IMR-90 (cell line): ENCODE measurements around the gene TNRC18. TPM values are rescaled to one million over a fixed set of nuclear protein-coding genes. Genes with fewer than 3 reads are reported as not detected.

Experiments
- ATAC-seq: fragments of 200-7000 bp; cut with Tn5 transposase; 2 replicates; pipeline ENCODE4 v1.9.1; 2020; ENCODE audit warnings: low read depth, mild to moderate bottlenecking, moderate library complexity
- BruUV-seq: library from RNA; stranded (reverse); fragments of 400-500 nt; replicated peaks from 2 replicates; lab custom pipeline; 2021; lab: Mats Ljungman, UMichigan
- CTCF ChIA-PET: fragments of 300-600 bp; formaldehyde crosslinking; extraction: SDS; loops from one replicate; lab custom pipeline; 2021; ENCODE audit warnings: antibody characterized with exemption; lab: Yijun Ruan, JAX
- POLR2A ChIA-PET: fragments of 300-600 bp; sonication (Branson Sonifier 250); formaldehyde crosslinking; loops from one replicate; lab custom pipeline; 2022; ENCODE audit warnings: antibody characterized with exemption; ENCODE audit not compliant: unreplicated experiment; lab: Charles Lee
- DNase-seq: peaks from one replicate; pipeline ENCODE4 v3.0.0; 2013
- H2AFZ ChIP-seq: replicated peaks from 2 replicates; pipeline ENCODE3; 2013; ENCODE audit warnings: low read length, mild to moderate bottlenecking; ENCODE audit not compliant: poor library complexity
- H2AK5ac ChIP-seq: 2 replicates; pipeline ENCODE4 v1.6.1; 2013; ENCODE audit warnings: low read depth, low read length, inconsistent platforms
- H2AK9ac ChIP-seq: replicated peaks from 2 replicates; pipeline ENCODE3; 2013; ENCODE audit warnings: mild to moderate bottlenecking, low read depth, low read length, moderate library complexity; ENCODE audit not compliant: poor library complexity
- H2BK120ac ChIP-seq: 2 replicates; pipeline ENCODE4 v1.6.1; 2013; ENCODE audit warnings: low read depth, low read length, inconsistent platforms
- H2BK15ac ChIP-seq: 3 replicates; pipeline ENCODE4 v1.6.1; 2013; ENCODE audit warnings: low read depth, low read length, inconsistent platforms
- H2BK20ac ChIP-seq: 2 replicates; pipeline ENCODE4 v1.6.1; 2013; ENCODE audit warnings: low read depth, mild to moderate bottlenecking, inconsistent platforms, low read length, moderate library complexity
- H2BK5ac ChIP-seq: 2 replicates; pipeline ENCODE4 v1.6.1; 2013; ENCODE audit warnings: mild to moderate bottlenecking, low read depth, low read length, inconsistent platforms; ENCODE audit not compliant: poor library complexity, severe bottlenecking
- H3K14ac ChIP-seq: replicated peaks from 2 replicates; pipeline ENCODE4 v1.6.1; 2013; ENCODE audit warnings: low read depth, low read length, inconsistent platforms
- H3K18ac ChIP-seq: 2 replicates; pipeline ENCODE4 v1.6.1; 2013; ENCODE audit warnings: low read depth, low read length, control low read depth
- H3K23ac ChIP-seq: 2 replicates; pipeline ENCODE4 v1.6.1; 2013; ENCODE audit warnings: low read depth, low read length, inconsistent platforms
- H3K27ac ChIP-seq: 2 replicates; pipeline ENCODE4 v1.5.1; 2013; ENCODE audit warnings: mild to moderate bottlenecking, control low read depth, low read length; ENCODE audit not compliant: insufficient read depth
- H3K27me3 ChIP-seq: 2 replicates; pipeline ENCODE4 v1.6.1; 2013; ENCODE audit warnings: low read length; ENCODE audit not compliant: control insufficient read depth, insufficient read depth
- H3K36me3 ChIP-seq: 2 replicates; pipeline ENCODE4 v1.6.1; 2013; ENCODE audit warnings: low read length, mixed read lengths; ENCODE audit not compliant: control insufficient read depth, insufficient read depth
- H3K4ac ChIP-seq: 2 replicates; pipeline ENCODE4 v1.6.1; 2013; ENCODE audit warnings: low read depth, low read length, inconsistent platforms
- H3K4me1 ChIP-seq: 2 replicates; pipeline ENCODE4 v1.6.1; 2013; ENCODE audit warnings: low read length, mixed read lengths; ENCODE audit not compliant: control insufficient read depth, insufficient read depth
- H3K4me2 ChIP-seq: 2 replicates; pipeline ENCODE4 v1.6.1; 2013; ENCODE audit warnings: low read depth, mild to moderate bottlenecking, control low read depth, low read length, moderate library complexity
- H3K4me3 ChIP-seq: 2 replicates; pipeline ENCODE4 v1.5.1; 2013; ENCODE audit warnings: low read depth, mild to moderate bottlenecking, control low read depth, low read length, moderate library complexity; ENCODE audit not compliant: insufficient read depth
- H3K56ac ChIP-seq: 2 replicates; pipeline ENCODE4 v1.6.1; 2013; ENCODE audit warnings: low read length, inconsistent platforms; ENCODE audit not compliant: insufficient read depth; ENCODE audit errors: extremely low read depth
- H3K79me1 ChIP-seq, 2 experiments: 2 replicates each; pipeline ENCODE4 v1.6.1; 2013; ENCODE audit warnings: low read length in 2 of 2, inconsistent platforms in 1 of 2, low read depth in 1 of 2
- H3K9ac ChIP-seq: 2 replicates; pipeline ENCODE4 v1.6.1; 2013; ENCODE audit warnings: low read depth, low read length, control low read depth
- H3K9me1 ChIP-seq: 2 replicates; pipeline ENCODE4 v1.6.1; 2013; ENCODE audit warnings: low read length, inconsistent platforms; ENCODE audit not compliant: insufficient read depth
- H3K9me3 ChIP-seq: 2 replicates; pipeline ENCODE4 v1.6.1; 2013; ENCODE audit warnings: low read length; ENCODE audit not compliant: control insufficient read depth, insufficient read depth
- H4K20me1 ChIP-seq: 2 replicates; pipeline ENCODE4 v1.6.1; 2013; ENCODE audit warnings: low read length, inconsistent platforms; ENCODE audit not compliant: insufficient read depth
- H4K5ac ChIP-seq: 2 replicates; pipeline ENCODE4 v1.6.1; 2013; ENCODE audit warnings: mild to moderate bottlenecking, low read depth, low read length, control low read depth
- H4K8ac ChIP-seq, 2 experiments: 2 replicates each; pipeline ENCODE4 v1.6.1; 2013; ENCODE audit warnings: low read depth in 2 of 2, low read length in 2 of 2, control low read depth in 1 of 2, inconsistent platforms in 1 of 2
- H4K91ac ChIP-seq: 2 replicates; pipeline ENCODE4 v1.6.1; 2013; ENCODE audit warnings: low read depth, low read length, inconsistent platforms; ENCODE audit not compliant: insufficient read depth
- BHLHE40 ChIP-seq: fragments of 150-350 bp; IDR thresholded peaks from 2 replicates; pipeline ENCODE4 v1.6.1; 2016; ENCODE audit warnings: mild to moderate bottlenecking, low read depth, low read length
- CHD1 ChIP-seq: IDR thresholded peaks from 2 replicates; pipeline ENCODE4 v1.6.1; 2012; ENCODE audit warnings: low read depth, low read length, improper control_type of control experiment
- CTCF ChIP-seq: conservative IDR thresholded peaks from 2 replicates; pipeline ENCODE4 v1.5.1; 2012; ENCODE audit warnings: mild to moderate bottlenecking, low read depth, low read length, improper control_type of control experiment
- ELK1 ChIP-seq: fragments of 150-350 bp; IDR thresholded peaks from 2 replicates; pipeline ENCODE4 v1.6.1; 2016; ENCODE audit warnings: low read depth, mild to moderate bottlenecking, low read length, moderate library complexity, borderline replicate concordance
- FOS ChIP-seq: fragments of 150-350 bp; IDR thresholded peaks from 2 replicates; pipeline ENCODE4 v1.6.1; 2016; ENCODE audit warnings: low read depth, low read length
- MAFK ChIP-seq: IDR thresholded peaks from 2 replicates; pipeline ENCODE4 v1.6.1; 2012; ENCODE audit warnings: low read depth, low read length, improper control_type of control experiment
- MAZ ChIP-seq: IDR thresholded peaks from 2 replicates; pipeline ENCODE4 v1.6.1; 2012; ENCODE audit warnings: low read depth, mild to moderate bottlenecking, low read length, improper control_type of control experiment, moderate library complexity, borderline replicate concordance
- NFE2L2 ChIP-seq: fragments of 150-350 bp; IDR thresholded peaks from 2 replicates; pipeline ENCODE4 v1.6.1; 2016; ENCODE audit warnings: low read depth, mild to moderate bottlenecking, low read length
- RCOR1 ChIP-seq: IDR thresholded peaks from 2 replicates; pipeline ENCODE4 v1.6.1; 2012; ENCODE audit warnings: mild to moderate bottlenecking, low read length, improper control_type of control experiment; ENCODE audit not compliant: insufficient replicate concordance
- SMC3 ChIP-seq: fragments of 150-350 bp; IDR thresholded peaks from 2 replicates; pipeline ENCODE4 v1.6.1; 2016; ENCODE audit warnings: low read depth, mild to moderate bottlenecking, antibody characterized with exemption, low read length, moderate library complexity
- WGBS, 2 experiments: methylation state at CpG; one replicate each; pipeline versions ENCODE4 v1.1.5 to v1.1.7; 2013; ENCODE audit warnings: missing lambda C conversion rate in 2 of 2; ENCODE audit not compliant: insufficient read length in 1 of 2; ENCODE audit errors: extremely low coverage in 2 of 2; 5-methylcytosine and 5-hydroxymethylcytosine counted together
- dilution Hi-C: fragments of 300-500 bp; cut with HindIII; formaldehyde crosslinking; loops from one replicate; pipeline ENCODE4 v1.14.3; 2018; ENCODE audit warnings: low sequenced_read_pairs; ENCODE audit not compliant: unreplicated experiment
- in situ Hi-C: fragments of 300-500 bp; cut with MboI; formaldehyde crosslinking; loops from 3 replicates; pipeline ENCODE4 v1.14.3; 2019; ENCODE audit warnings: low sequenced_read_pairs, inconsistent platforms, mixed read lengths
- intact Hi-C: fragments of 100-400 bp; cut with micrococcal nuclease; formaldehyde crosslinking; loops from 2 replicates; pipeline ENCODE4 v1.10.0; 2022
- polyA plus RNA-seq, 3 experiments: library from polyadenylated mRNA; depleted of rRNA; stranded (reverse); fragments of >200 nt; gene quantifications; 2 replicates each; pipeline ENCODE4 v1.2.3, GENCODE V29; 2012; ENCODE audit warnings: low replicate concordance in 1 of 3
- total RNA-seq: library from RNA; depleted of rRNA; stranded (reverse); fragments of >200 nt; gene quantifications from 2 replicates; pipeline ENCODE4 v1.2.3, GENCODE V29; 2012

Gene TNRC18
- total and polyA plus RNA-seq, 2 of the 4 experiments (the other 2 are of a cell fraction), result 4.7 to 29.6 TPM

GRCh38 chr7:5345671-5346070 is 78.0 kb downstream of the TNRC18 start:
- Histone ChIP-seq H2BK120ac (no peak overlapping the region), H3K4me2 (no peak overlapping the region), H3K9ac (no peak overlapping the region), H2AK5ac (no peak overlapping the region), H2BK15ac (no peak overlapping the region), H3K4me3 (no peak overlapping the region), H2BK5ac (no peak overlapping the region), H3K36me3 (peaks cover 70% of the 10 kb centered on the region), H3K23ac (no peak overlapping the region), H2AFZ (no peak overlapping the region), H2AK9ac (no peak overlapping the region), H3K9me1 (no peaks in the 10 kb centered on the region), H4K91ac (no peak overlapping the region), H2BK20ac (no peak overlapping the region), H3K4ac (no peak overlapping the region), H3K56ac (no peak overlapping the region), H3K79me1 (peaks cover 4 to 43% of the 10 kb centered on the region in 2 experiments; a peak in 3 of 4 replicates), H3K18ac (no peak overlapping the region), H4K8ac (no peak overlapping the region), H3K27me3 (no peaks in the 10 kb centered on the region), H3K14ac (no peak overlapping the region), H3K9me3 (peaks cover 5% of the 10 kb centered on the region; the same call in 1 of the 2 replicates), H3K4me1 (no peaks in the 10 kb centered on the region), H4K5ac (no peak overlapping the region), H4K20me1 (peaks cover 30% of the 10 kb centered on the region), H3K27ac (no peak overlapping the region)
- dilution Hi-C loops (no loop called here), in situ Hi-C loops (no loop called here), intact Hi-C loops (no loop called here)
- CTCF ChIA-PET, result no interaction called here
- POLR2A ChIA-PET, result no interaction called here
- no peak for ATAC-seq
- DNase-seq, result no peak
- no TSS peak for BruUV-seq
- TF ChIP-seq ELK1 (no peak), MAFK (no peak), RCOR1 (no peak), NFE2L2 (no peak), CHD1 (no peak), SMC3 (no peak), BHLHE40 (no peak), CTCF (no peak), MAZ (no peak), FOS (no peak)
- WGBS, 2 experiments, result 100% methylated on average over 5 of the region's 21 CpGs; no CpG with 5 or more reads in 1 of the 2 experiments
